Endothelial cell of umbilical vein (primary cell): ENCODE measurements around the gene CHRNA3.

Source experiments
- CTCF ChIP-seq, 2 donors: IDR thresholded peaks; 1 replicate in 1 of 2; 2 replicates in 1 of 2; pipeline ENCODE4 v1.5.1; 2011; ENCODE audit warnings: low read length in 2 of 2, mild to moderate bottlenecking in 2 of 2, moderate library complexity in 2 of 2, control low read depth in 1 of 2, inconsistent platforms in 1 of 2, low read depth in 1 of 2; ENCODE audit not compliant: insufficient read depth in 1 of 2; ENCODE audit errors: extremely low read depth in 1 of 2
- EZH2 ChIP-seq: IDR thresholded peaks from 2 replicates; pipeline ENCODE4 v1.6.1; 2012; ENCODE audit warnings: borderline replicate concordance, low read depth, mild to moderate bottlenecking, moderate library complexity, low read length, inconsistent platforms; ENCODE audit not compliant: severe bottlenecking
- FOS ChIP-seq: IDR thresholded peaks from 2 replicates; pipeline ENCODE4 v1.6.1; 2011; ENCODE audit warnings: mild to moderate bottlenecking, low read length, moderate library complexity, borderline replicate concordance; ENCODE audit not compliant: insufficient read depth
- GATA2 ChIP-seq: IDR thresholded peaks from 2 replicates; pipeline ENCODE4 v1.7.0; 2011; ENCODE audit warnings: low read depth, mild to moderate bottlenecking, moderate library complexity, mixed read lengths, low read length; ENCODE audit not compliant: insufficient read length, insufficient read depth
- MAX ChIP-seq: IDR thresholded peaks from 2 replicates; pipeline ENCODE4 v1.6.1; 2011; ENCODE audit not compliant: insufficient read depth, insufficient read length
- MYC ChIP-seq: IDR thresholded peaks from one replicate; pipeline ENCODE4 v1.6.1; 2011; ENCODE audit warnings: mild to moderate bottlenecking, low read depth, low read length
- POLR2A ChIP-seq: IDR thresholded peaks from 2 replicates; pipeline ENCODE4 v1.6.1; 2012; ENCODE audit warnings: low read depth, mild to moderate bottlenecking, control low read depth, low read length
- POLR2AphosphoS5 ChIP-seq: IDR thresholded peaks from 2 replicates; pipeline ENCODE4 v1.6.1; 2012; ENCODE audit warnings: low read depth, mild to moderate bottlenecking, control low read depth, low read length, moderate library complexity; ENCODE audit not compliant: insufficient read depth

GRCh38 chr15:78616506-78616905, 4.3 kb downstream of the CHRNA3 start:
- TF ChIP-seq POLR2AphosphoS5, result no peak
- TF ChIP-seq EZH2, result no peak
- no peak for TF ChIP-seq CTCF (IDR thresholded peaks at IDR 0.05; ENCODE audit: extremely low read depth in 1 of 2, insufficient read depth in 1 of 2, low read depth in 1 of 2, low read length in 2 of 2)
- TF ChIP-seq FOS, result no peak
- no peak for TF ChIP-seq POLR2A
- no peak for TF ChIP-seq GATA2
- TF ChIP-seq MAX, result no peak
- no peak for TF ChIP-seq MYC
